ENCODE data around the gene SMIM21. TPM values are rescaled to one million over a fixed set of nuclear protein-coding genes. Genes with fewer than 3 reads are reported as not detected.

Gene SMIM21
- total and polyA plus RNA-seq, 2 of the 8 experiments (the other 6 are each of a cell fraction or from before 2014, with no cell fraction given), result not detected

GRCh38 chr18:75462178-75462832 is 34.8 kb upstream of the SMIM21 start:
- Histone ChIP-seq H3K79me1 (ENCODE audit: low read depth, low read length) (no peaks in the 10 kb centered on the region), H3K36me3 (ENCODE audit: control insufficient read depth in 2 of 4, insufficient read depth in 4 of 4, low read length in 3 of 4) (no peaks in the 10 kb centered on the region), H3K9me3 (ENCODE audit: insufficient read depth in 2 of 2, low read depth in 1 of 2, low read length in 1 of 2) (no peaks in the 10 kb centered on the region; a peak in 1 of 4 replicates), H2BK15ac (ENCODE audit: low read length) (no peak overlapping the region), H3K56ac (replicated peaks; ENCODE audit: insufficient read length, low read depth, low read length) (no peak overlapping the region), H3K23me2 (ENCODE audit: low read depth, low read length) (no peaks in the 10 kb centered on the region), H3K4me3 (ENCODE audit: extremely low read depth in 1 of 4, insufficient read depth in 2 of 4, low read depth in 3 of 4, low read length in 4 of 4) (no peak overlapping the region), H2BK120ac (replicated peaks; ENCODE audit: low read depth, low read length) (no peak overlapping the region), H3K27me3 (replicated peaks in 1 of 4; ENCODE audit: control insufficient read depth in 3 of 4, extremely low read depth in 1 of 4, insufficient read depth in 3 of 4, low read length in 3 of 4) (no peaks in the 10 kb centered on the region), H3K23ac (ENCODE audit: insufficient read length) (no peak overlapping the region), H3K4me1 (replicated peaks in 1 of 4; ENCODE audit: control insufficient read depth in 3 of 4, insufficient read depth in 4 of 4, low read length in 3 of 4) (no peaks in the 10 kb centered on the region), H3K4ac (replicated peaks; ENCODE audit: insufficient read length, low read depth, low read length) (no peak overlapping the region), H3K14ac (ENCODE audit: insufficient read length) (no peak overlapping the region), H3K9ac (replicated peaks in 1 of 4; ENCODE audit: extremely low read depth in 1 of 4, low read depth in 3 of 4, low read length in 3 of 4) (no peak overlapping the region), H2BK5ac (ENCODE audit: low read depth, low read length) (no peak overlapping the region), H2AFZ (ENCODE audit: low read length) (no peak overlapping the region), H3K79me2 (ENCODE audit: control insufficient read depth in 1 of 2, insufficient read depth in 2 of 2, low read length in 2 of 2) (no peaks in the 10 kb centered on the region), H3K18ac (ENCODE audit: extremely low read depth, low read length) (no peak overlapping the region), H2BK20ac (ENCODE audit: low read length) (no peak overlapping the region), H4K5ac (ENCODE audit: insufficient read length, low read depth, low read length) (no peak overlapping the region), H2BK12ac (ENCODE audit: low read depth, low read length) (no peak overlapping the region), H4K20me1 (replicated peaks in 1 of 2; ENCODE audit: control insufficient read depth in 1 of 2, insufficient read depth in 2 of 2, low read length in 2 of 2) (no peaks in the 10 kb centered on the region), H2AK5ac (ENCODE audit: low read depth, low read length) (no peak overlapping the region), H3K27ac (ENCODE audit: low read depth, low read length) (no peak overlapping the region), H4K8ac (ENCODE audit: extremely low read depth, insufficient read depth, low read length) (no peak overlapping the region), H3K4me2 (ENCODE audit: insufficient read depth in 1 of 2, low read depth in 2 of 2, low read length in 2 of 2) (no peak overlapping the region), H4K91ac (replicated peaks; ENCODE audit: insufficient read length, low read length) (no peak overlapping the region)
- 89% methylated on average over 10 of the region's 10 CpGs; no CpG with 5 or more reads in 1 of the 2 experiments for WGBS, 2 experiments (ENCODE audit: extremely low coverage in 1 of 2, insufficient coverage in 1 of 2, insufficient read length in 1 of 2, insufficient replicate concordance in 2 of 2, low coverage in 1 of 2, low lambda C conversion rate in 2 of 2, missing lambda C conversion rate in 1 of 2)
- TF ChIP-seq SRF (IDR thresholded peaks at IDR 0.05; ENCODE audit: low read depth, low read length) (no peak), YY1 (IDR thresholded peaks at IDR 0.05; ENCODE audit: low read depth, low read length) (no peak), RAD21 (IDR thresholded peaks at IDR 0.05 in 1 of 2, conservative IDR thresholded peaks at IDR 0.05 in 1 of 2; ENCODE audit: low read depth in 2 of 2, low read length in 2 of 2) (no peak), SP4 (IDR thresholded peaks at IDR 0.05; ENCODE audit: low read length) (no peak), SIN3A (conservative IDR thresholded peaks at IDR 0.05 in 1 of 2, IDR thresholded peaks at IDR 0.05 in 1 of 2; ENCODE audit: low read depth in 1 of 2, low read length in 2 of 2) (no peak), TAF7 (optimal IDR thresholded peaks at IDR 0.05; ENCODE audit: borderline replicate concordance, low read depth, low read length) (no peak), E2F6 (IDR thresholded peaks at IDR 0.05) (no peak), JUN (IDR thresholded peaks at IDR 0.05; ENCODE audit: low read depth, low read length) (no peak), TCF12 (IDR thresholded peaks at IDR 0.05; ENCODE audit: low read depth, low read length) (no peak)
- DNase-seq (ENCODE audit: low read depth in 1 of 2, low spot score in 2 of 2) (no peak), FAIRE-seq (no peak)
- POLR2A ChIA-PET (ENCODE audit: partially characterized antibody), result interaction anchor here (0.7 kb wide), 1 partner anchor 39 kb away, joined by 3 read pairs; no protein-coding TSS in a partner anchor
- CTCF ChIA-PET (ENCODE audit: partially characterized antibody), result interaction anchor here (1.0 kb wide), 1 partner anchor 17 kb away, joined by 4 read pairs; no protein-coding TSS in a partner anchor
